Measurements from ENCODE around the gene THAP8.

The THAP8 gene

GRCh38 chr19:35987571-35987896 is 66.6 kb downstream of the THAP8 start:
- no peak for TF ChIP-seq ZNF274 (IDR thresholded peaks at IDR 0.05; ENCODE audit: low read depth, low read length)

DNA sequence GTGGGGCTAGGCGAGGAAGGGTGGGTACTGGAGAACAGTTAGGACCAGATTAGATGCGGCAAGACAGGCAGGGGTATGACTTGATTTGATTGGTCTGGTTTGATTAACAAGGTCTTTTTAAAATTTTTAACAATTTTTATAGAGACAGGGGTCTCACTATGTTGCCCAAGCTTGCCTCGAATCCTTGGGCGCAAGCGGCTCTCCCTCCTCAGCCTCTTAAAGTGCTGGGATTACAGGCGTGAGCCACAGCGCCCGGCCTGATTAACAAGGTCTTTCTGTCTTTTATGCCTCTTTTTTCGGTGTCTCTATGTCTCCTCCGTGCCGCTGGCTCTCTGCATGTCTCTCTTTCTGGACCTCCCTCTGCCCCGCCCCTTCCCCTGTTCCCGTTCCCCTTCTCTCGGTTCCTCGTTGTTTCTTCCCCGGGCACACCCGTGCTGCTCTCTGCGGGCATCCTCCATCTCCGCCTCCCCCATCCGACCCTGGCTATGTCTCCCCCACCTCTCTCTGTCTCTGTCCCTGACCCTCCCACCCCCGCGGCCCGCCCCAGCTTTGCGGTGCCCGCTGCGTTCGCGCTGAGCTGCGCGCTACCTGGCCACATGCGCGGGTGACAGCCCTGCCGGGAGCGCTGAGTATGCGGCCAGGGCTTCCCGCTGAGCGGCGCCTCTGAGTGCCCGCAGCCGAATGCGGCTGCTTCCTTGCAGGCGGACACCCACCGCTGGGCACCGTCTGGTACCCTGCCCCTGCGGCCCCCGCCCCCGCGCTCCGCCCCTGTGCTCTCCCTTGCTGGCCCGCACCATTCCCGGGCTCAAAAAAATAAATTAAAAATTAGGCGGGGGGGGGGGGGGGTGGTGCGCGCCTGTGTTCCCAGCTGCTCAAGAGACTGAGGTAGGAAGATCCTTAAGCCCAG is 67.2 kb downstream of the THAP8 start:
- TF ChIP-seq ZNF274 (IDR thresholded peaks at IDR 0.05; ENCODE audit: low read depth, low read length), result no peak
- peak overlapping the region; percentile 48 for H3K4me3 ChIP-seq (ENCODE audit: low read length)

More at GRCh38 chr19:35987571-35987896, 66.6 kb downstream of the THAP8 start:
- H3K4me3 ChIP-seq (ENCODE audit: low read length), result no peak overlapping the region

- H3K4me3 ChIP-seq (ENCODE audit: low read length), result no peak overlapping the region
- no peak for TF ChIP-seq ZNF274 (IDR thresholded peaks at IDR 0.05; ENCODE audit: low read depth, low read length)
Measured at GRCh38 chr19:35986111-35986510, 68.0 kb downstream of the THAP8 start.

All from GM08714 (cell line).